Psoas muscle (tissue), 8 donors: ENCODE data around the gene SERTAD4. TPM values are rescaled to one million over a fixed set of nuclear protein-coding genes. Genes with fewer than 3 reads are reported as not detected.

ENCODE experiments used
- ATAC-seq, 4 donors: fragments of 200-7000 bp; cut with Tn5 transposase; one replicate each; pipeline ENCODE4 v1.9.1; 2020; ENCODE audit warnings: moderate library complexity in 3 of 4, mild to moderate bottlenecking in 2 of 4
- DNase-seq, 2 donors: peaks; one replicate each; pipeline ENCODE4 v3.0.0-alpha.2; 2020
- H3K27ac ChIP-seq: fragments of 200-600 bp; one replicate; pipeline ENCODE4 v1.8.0; 2022
- H3K27me3 ChIP-seq, 3 donors: fragments of 200-600 bp in 1 of 3; one replicate each; pipeline versions ENCODE4 v1.6.1 to v1.8.0; 2013 to 2022; ENCODE audit warnings: low read length in 2 of 3, mild to moderate bottlenecking in 2 of 3, moderate library complexity in 1 of 3; ENCODE audit not compliant: insufficient read depth in 3 of 3
- H3K36me3 ChIP-seq, 2 donors: fragments of 200-600 bp in 1 of 2; one replicate each; pipeline versions ENCODE4 v1.6.1 to v1.8.0; 2013 to 2022; ENCODE audit warnings: low read depth in 1 of 2, mild to moderate bottlenecking in 1 of 2, moderate library complexity in 1 of 2; ENCODE audit not compliant: insufficient read depth in 1 of 2
- H3K4me1 ChIP-seq: fragments of 200-600 bp; one replicate; pipeline ENCODE4 v1.8.0; 2022
- H3K4me3 ChIP-seq: fragments of 200-600 bp; one replicate; pipeline ENCODE4 v1.8.0; 2022; ENCODE audit warnings: mild to moderate bottlenecking
- H3K9me3 ChIP-seq: fragments of 200-600 bp; one replicate; pipeline ENCODE4 v1.8.0; 2022
- CTCF ChIP-seq: fragments of 200-600 bp; IDR thresholded peaks from one replicate; pipeline ENCODE4 v1.8.0; 2022; ENCODE audit warnings: antibody characterized with exemption
- WGBS, 3 donors: extraction: QIAGEN DNeasy Blood & Tissue Kit; methylation state at CpG; one replicate each; pipeline versions ENCODE4 v1.1.6 to v1.1.7; 2013; 5-methylcytosine and 5-hydroxymethylcytosine counted together
- intact Hi-C, 2 donors: fragments of 100-400 bp; cut with DNase I; formaldehyde crosslinking; loops; one replicate each; pipeline versions ENCODE4 v1.11.0 to v1.14.2; 2022
- polyA plus RNA-seq, 3 donors: library from polyadenylated mRNA; stranded (reverse); fragments of 200-250 nt; gene quantifications; one replicate each; pipeline ENCODE4 v1.2.3, GENCODE V29; 2013
- total RNA-seq, 4 donors: library from RNA; stranded (reverse); fragmentation: NEBNext Ultra II Directional in 2 of 4; extraction: Animal tissue kit (Norgen Biotek cat#: 25700) in 2 of 4; gene quantifications; one replicate each; pipeline versions ENCODE4 v1.2.1 to v1.2.4, GENCODE V29; 2021 to 2023
- donor health status: healthy with polysubstance abuse.
- donor health status: DM: no; HTN: no; CAD: no; lungs with moderate emphysema.
- donor health status: Bipolar disorder and iron deficiency.
- donor health status: healthy.
- donor health status: DM: yes; HTN: yes; CAD: no.
- donor health status: DM: no; HTN: no; CAD: no.
- donor health status: DM: no; HTN: no; CAD: no.
- donor health status: DM: yes; HTN: yes; CAD: no.

The SERTAD4 gene
- total and polyA plus RNA-seq, 7 donors = 0.12 to 1.3 (median 0.25) TPM

GRCh38 chr1:210213335-210213734 lies 19.3 kb upstream of the SERTAD4 start:
- ATAC-seq = no peak
- Histone ChIP-seq H3K36me3 (no peaks in the 10 kb centered on the region), H3K4me3 (no peak overlapping the region), H3K27me3 (peaks cover 0 to 4% (median 0%) of the 10 kb centered on the region in 3 donors), H3K4me1 (no peaks in the 10 kb centered on the region), H3K27ac (no peak overlapping the region), H3K9me3 (no peaks in the 10 kb centered on the region)
- no peak for TF ChIP-seq CTCF
- 61 to 68% (median 65%) methylated on average over 8 of the region's 8 CpGs for WGBS, 3 donors
- intact Hi-C loops = no loop called here
- DNase-seq = no peak

- Histone ChIP-seq H3K4me1 (no peaks in the 10 kb centered on the region), H3K4me3 (no peak overlapping the region), H3K27me3 (peaks cover 0 to 4% (median 0%) of the 10 kb centered on the region in 3 donors), H3K36me3 (no peaks in the 10 kb centered on the region), H3K9me3 (no peaks in the 10 kb centered on the region), H3K27ac (no peak overlapping the region)
- 61 to 65% (median 61%) methylated on average over 4 of the region's 4 CpGs for WGBS, 3 donors
- intact Hi-C loops = no loop called here
- ATAC-seq (no peak), DNase-seq (no peak)
- no peak for TF ChIP-seq CTCF
Measured at GRCh38 chr1:210214573-210215409, 17.8 kb upstream of the SERTAD4 start.

GRCh38 chr1:210217482-210217881 lies 15.1 kb upstream of the SERTAD4 start:
- TF ChIP-seq CTCF = no peak
- Histone ChIP-seq H3K36me3 (no peaks in the 10 kb centered on the region), H3K27ac (no peak overlapping the region), H3K4me1 (no peaks in the 10 kb centered on the region), H3K27me3 (peaks cover 0 to 8% (median 0%) of the 10 kb centered on the region in 3 donors), H3K4me3 (no peak overlapping the region), H3K9me3 (no peaks in the 10 kb centered on the region)
- ATAC-seq (no peak), DNase-seq (no peak)
- intact Hi-C loops = no loop called here
- WGBS, 3 donors = 85 to 87% (median 86%) methylated on average over 5 of the region's 5 CpGs

GRCh38 chr1:210218047-210218446 lies 14.5 kb upstream of the SERTAD4 start:
- Histone ChIP-seq H3K36me3 (no peaks in the 10 kb centered on the region), H3K27me3 (peaks cover 0 to 8% (median 0%) of the 10 kb centered on the region in 3 donors), H3K4me3 (no peak overlapping the region), H3K9me3 (no peaks in the 10 kb centered on the region), H3K4me1 (no peaks in the 10 kb centered on the region), H3K27ac (no peak overlapping the region)
- DNase-seq (no peak), ATAC-seq (no peak)
- intact Hi-C loops = no loop called here
- WGBS, 3 donors = 80 to 91% (median 83%) methylated on average over 4 of the region's 4 CpGs
- no peak for TF ChIP-seq CTCF
